Common myeloid progenitor, CD34-positive (primary cell): Measurements from ENCODE around the gene CSTF3.
A peak's percentile ranks its signal among the peaks of the same experiment; 100 is the strongest.

ENCODE experiments used
- CTCF ChIA-PET: fragments of 350-600 bp; sonication (Branson Sonifier 250); formaldehyde crosslinking; loops from one replicate; lab custom pipeline; 2021; ENCODE audit warnings: antibody characterized with exemption; lab: Charles Lee
- POLR2A ChIA-PET: fragments of 350-600 bp; sonication (Branson Sonifier 250); formaldehyde crosslinking; loops from one replicate; lab custom pipeline; 2021; ENCODE audit warnings: antibody characterized with exemption; lab: Charles Lee
- DNase-seq, 3 donors: peaks; one replicate each; pipeline versions ENCODE4 v3.0.0 to v3.0.0-alpha.2; 2013
- H3K27ac ChIP-seq, 2 experiments: 1 replicate in 1 of 2; 2 replicates in 1 of 2; pipeline ENCODE4 v1.7.0; 2013; ENCODE audit warnings: inconsistent platforms in 2 of 2, low read length in 2 of 2, mild to moderate bottlenecking in 2 of 2, low read depth in 1 of 2, moderate library complexity in 1 of 2; ENCODE audit not compliant: severe bottlenecking in 2 of 2, insufficient read depth in 1 of 2, poor library complexity in 1 of 2
- H3K27me3 ChIP-seq, 5 experiments: replicated peaks in 2 of 5; 1 replicate in 3 of 5; 2 replicates in 2 of 5; pipeline versions ENCODE4 v1.6.1 to v1.7.0; 2013; ENCODE audit warnings: low read length in 4 of 5, mild to moderate bottlenecking in 2 of 5, moderate library complexity in 2 of 5, inconsistent platforms in 1 of 5; ENCODE audit not compliant: insufficient read depth in 5 of 5, control insufficient read depth in 4 of 5
- H3K36me3 ChIP-seq, 4 experiments: 1 replicate in 2 of 4; 2 replicates in 2 of 4; pipeline versions ENCODE4 v1.6.1 to v1.7.0; 2013; ENCODE audit warnings: low read length in 3 of 4, control low read depth in 1 of 4, mild to moderate bottlenecking in 1 of 4; ENCODE audit not compliant: control insufficient read depth in 4 of 4, insufficient read depth in 4 of 4
- H3K4me1 ChIP-seq, 4 experiments: 1 replicate in 3 of 4; 2 replicates in 1 of 4; pipeline versions ENCODE4 v1.6.1 to v1.7.1; 2013; ENCODE audit warnings: low read length in 3 of 4, mild to moderate bottlenecking in 3 of 4, control low read depth in 1 of 4, inconsistent platforms in 1 of 4, moderate library complexity in 1 of 4; ENCODE audit not compliant: control insufficient read depth in 4 of 4, insufficient read depth in 4 of 4; ENCODE audit errors: control extremely low read depth in 1 of 4
- H3K4me3 ChIP-seq, 7 experiments: 1 replicate in 4 of 7; 2 replicates in 3 of 7; pipeline versions ENCODE4 v1.5.1 to v1.7.0; 2013; ENCODE audit warnings: mild to moderate bottlenecking in 7 of 7, low read length in 6 of 7, moderate library complexity in 6 of 7, inconsistent platforms in 2 of 7, low read depth in 2 of 7, control low read depth in 1 of 7; ENCODE audit not compliant: insufficient read depth in 4 of 7, control insufficient read depth in 1 of 7; ENCODE audit errors: extremely low read depth in 1 of 7
- H3K9me3 ChIP-seq, 5 experiments: 1 replicate in 4 of 5; 2 replicates in 1 of 5; pipeline versions ENCODE4 v1.6.1 to v1.7.1; 2013; ENCODE audit warnings: low read length in 4 of 5, mild to moderate bottlenecking in 2 of 5, inconsistent platforms in 1 of 5, low read depth in 1 of 5, moderate library complexity in 1 of 5; ENCODE audit not compliant: control insufficient read depth in 4 of 5, insufficient read depth in 2 of 5; ENCODE audit errors: control extremely low read depth in 1 of 5
- WGBS: methylation state at CpG from one replicate; pipeline ENCODE4 v1.1.5; 2013; ENCODE audit not compliant: insufficient coverage; 5-methylcytosine and 5-hydroxymethylcytosine counted together

Gene CSTF3

DNA sequence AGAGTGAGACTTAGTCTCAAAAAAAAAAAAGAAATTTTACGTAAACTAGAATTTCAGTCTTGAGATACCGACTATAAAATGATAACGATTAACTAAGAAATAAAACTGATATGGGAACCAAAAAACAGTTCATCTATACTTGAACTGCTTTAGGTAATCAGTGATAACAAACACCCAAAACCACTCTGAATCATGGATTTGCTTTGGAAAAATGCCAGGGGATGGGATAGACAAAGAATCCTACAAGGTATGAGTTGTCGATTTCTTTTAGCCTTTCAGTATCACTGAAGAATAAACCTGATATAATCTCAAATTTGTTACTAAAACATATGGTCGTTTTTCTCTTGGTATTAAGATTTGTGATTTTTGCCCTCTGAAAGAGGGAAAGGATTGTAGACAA is 13.7 kb downstream of the CSTF3 start:
- ChIA-PET POLR2A (no interaction called here), CTCF (no interaction called here)
- Histone ChIP-seq H3K4me1 (no peaks in the 10 kb centered on the region), H3K27me3 (no peaks in the 10 kb centered on the region), H3K36me3 (peaks cover 0 to 22% (median 13%) of the 10 kb centered on the region in 4 experiments), H3K27ac (no peak overlapping the region), H3K4me3 (no peak overlapping the region), H3K9me3 (no peaks in the 10 kb centered on the region)
- WGBS: no CpG with 5 or more reads among the region's 5 CpGs
- DNase-seq: no peak

DNA sequence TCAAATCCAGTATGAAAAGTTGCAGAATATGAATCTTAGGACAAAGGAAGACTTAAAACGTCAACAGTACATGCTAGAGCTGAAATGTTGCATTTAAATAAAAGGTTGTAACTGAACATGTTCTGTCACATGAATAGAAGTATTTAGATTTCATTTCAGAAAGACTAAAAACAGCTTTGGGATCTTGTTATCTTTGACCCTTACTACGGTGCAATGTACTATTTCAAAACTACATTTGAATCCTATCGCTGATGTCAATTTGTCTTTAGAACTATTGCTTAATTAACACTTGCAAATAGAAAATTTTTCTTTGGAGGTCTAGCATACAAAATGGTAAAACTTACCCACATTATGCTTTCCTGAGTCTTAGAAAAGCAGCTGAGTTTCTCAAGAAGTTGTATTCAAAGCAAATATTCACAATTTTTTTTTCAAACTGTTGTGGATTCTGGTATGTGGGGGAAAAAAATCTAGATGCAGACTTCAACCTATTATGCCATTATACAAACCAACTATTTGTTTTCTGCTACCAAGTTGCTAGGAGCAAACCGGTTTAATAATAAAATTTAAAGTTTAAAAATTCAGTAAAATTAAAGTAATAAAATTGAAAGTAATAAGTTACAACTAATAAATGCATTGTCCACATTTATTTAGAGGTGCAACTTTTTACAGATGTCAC is 25.4 kb downstream of the CSTF3 start:
- Histone ChIP-seq H3K4me3 (no peak overlapping the region), H3K36me3 (peaks cover 8 to 28% (median 13%) of the 10 kb centered on the region in 4 experiments), H3K4me1 (peaks cover 0 to 27% (median 10%) of the 10 kb centered on the region in 4 experiments), H3K27me3 (no peaks in the 10 kb centered on the region), H3K9me3 (no peaks in the 10 kb centered on the region), H3K27ac (no peak overlapping the region)
- 100% methylated on average over 1 of the region's 4 CpGs for WGBS
- ChIA-PET POLR2A (no interaction called here), CTCF (interaction anchor here (0.6 to 1.4 kb wide), 6 partner anchors 8 to 957 kb away, joined by 3 to 4 read pairs (median 3); no protein-coding TSS in a partner anchor)
- no peak for DNase-seq

DNA sequence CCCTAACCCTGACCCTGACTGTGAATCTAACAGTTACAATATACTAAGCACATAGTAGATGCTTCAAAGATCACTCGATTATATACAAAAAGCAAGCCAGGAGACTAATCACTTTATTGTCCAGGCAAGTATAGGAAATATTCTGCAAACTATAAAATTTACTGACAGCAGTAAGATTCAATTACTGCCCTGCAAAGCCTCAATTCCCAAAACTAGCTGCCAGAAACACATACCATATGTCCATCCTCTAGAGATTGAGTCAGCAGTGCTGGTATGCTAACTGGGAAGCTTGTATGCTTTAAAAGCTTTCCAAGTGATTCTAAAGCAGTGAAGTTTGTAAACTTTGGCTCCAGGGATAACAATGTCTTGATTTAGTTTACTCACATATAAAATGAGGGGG is 26.1 kb downstream of the CSTF3 start:
- no peak for DNase-seq
- CTCF ChIA-PET: interaction anchor here (1.0 to 1.5 kb wide), 6 partner anchors 9 to 194 kb away, joined by 3 to 4 read pairs (median 3); no protein-coding TSS in a partner anchor

DNA sequence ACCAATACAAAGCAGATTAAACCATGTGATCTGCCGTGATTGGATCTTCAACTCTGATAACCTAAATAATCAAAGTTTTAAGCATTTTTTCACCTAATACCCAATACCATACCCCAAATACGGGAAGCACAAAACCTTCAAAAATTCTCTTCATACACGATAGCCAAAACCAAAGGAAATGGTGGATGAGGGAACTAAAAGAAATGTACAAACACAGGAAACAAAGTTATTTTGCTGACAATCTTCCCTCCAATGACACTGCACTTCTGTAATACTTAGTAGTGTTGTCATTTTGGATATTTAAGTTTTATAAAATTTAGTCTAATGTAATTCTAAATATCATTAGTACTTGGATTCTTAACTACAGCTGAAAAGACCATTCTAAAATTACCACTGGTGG is 27.0 kb downstream of the CSTF3 start:
- Histone ChIP-seq H3K36me3 (peaks cover 0 to 19% (median 3%) of the 10 kb centered on the region in 4 experiments), H3K27me3 (no peaks in the 10 kb centered on the region), H3K4me3 (peak overlapping the region in 1 of 7 experiments; percentile 40), H3K27ac (peak overlapping the region in 1 of 2 experiments; percentile 63), H3K4me1 (peaks cover 0 to 27% (median 10%) of the 10 kb centered on the region in 4 experiments), H3K9me3 (no peaks in the 10 kb centered on the region)
- no CpG with 5 or more reads among the region's 3 CpGs for WGBS
- peak; percentile 14 to 75 (median 71) for DNase-seq
- ChIA-PET CTCF (interaction anchor here (1.4 to 1.5 kb wide), 2 partner anchors 10 to 20 kb away, joined by 3 to 4 read pairs; no protein-coding TSS in a partner anchor), POLR2A (no interaction called here)

More for the DNA sequence above, 26.1 kb downstream of the CSTF3 start:
- H3K4me3 ChIP-seq: no peak overlapping the region
- peak overlapping the region in 1 of 2 experiments; percentile 63 for H3K27ac ChIP-seq
- H3K36me3 ChIP-seq: peaks cover 2 to 22% (median 8%) of the 10 kb centered on the region in 4 experiments
- POLR2A ChIA-PET: no interaction called here
- 100% methylated on average over 1 of the region's 1 CpG for WGBS
- H3K27me3 ChIP-seq: no peaks in the 10 kb centered on the region
- peaks cover 0 to 27% (median 10%) of the 10 kb centered on the region in 4 experiments for H3K4me1 ChIP-seq
- H3K9me3 ChIP-seq: no peaks in the 10 kb centered on the region

- peaks cover 0 to 15% (median 2%) of the 10 kb centered on the region in 4 experiments for H3K36me3 ChIP-seq
- H3K4me3 ChIP-seq: peak overlapping the region in 1 of 7 experiments; percentile 3
- ChIA-PET CTCF (no interaction called here), POLR2A (no interaction called here)
- no peak overlapping the region for H3K27ac ChIP-seq
- DNase-seq: peak in 1 of 3 donors; percentile 7
- no peaks in the 10 kb centered on the region for H3K27me3 ChIP-seq
- no peaks in the 10 kb centered on the region for H3K9me3 ChIP-seq
- H3K4me1 ChIP-seq: peaks cover 0 to 27% (median 10%) of the 10 kb centered on the region in 4 experiments
- no CpG with 5 or more reads among the region's 3 CpGs for WGBS
These were observed 27.5 kb downstream of the CSTF3 start for GRCh38 chr11:33133761-33134160.

- DNase-seq: no peak
- WGBS: no CpG with 5 or more reads among the region's 4 CpGs
- Histone ChIP-seq H3K27me3 (no peaks in the 10 kb centered on the region), H3K4me3 (no peak overlapping the region), H3K4me1 (peaks cover 0 to 27% (median 10%) of the 10 kb centered on the region in 4 experiments), H3K27ac (no peak overlapping the region), H3K36me3 (peaks cover 0 to 13% (median under 1%) of the 10 kb centered on the region in 4 experiments), H3K9me3 (no peaks in the 10 kb centered on the region)
- POLR2A ChIA-PET: no interaction called here
- CTCF ChIA-PET: no interaction called here
These were observed 28.8 kb downstream of the CSTF3 start for GRCh38 chr11:33132510-33132909.

DNA sequence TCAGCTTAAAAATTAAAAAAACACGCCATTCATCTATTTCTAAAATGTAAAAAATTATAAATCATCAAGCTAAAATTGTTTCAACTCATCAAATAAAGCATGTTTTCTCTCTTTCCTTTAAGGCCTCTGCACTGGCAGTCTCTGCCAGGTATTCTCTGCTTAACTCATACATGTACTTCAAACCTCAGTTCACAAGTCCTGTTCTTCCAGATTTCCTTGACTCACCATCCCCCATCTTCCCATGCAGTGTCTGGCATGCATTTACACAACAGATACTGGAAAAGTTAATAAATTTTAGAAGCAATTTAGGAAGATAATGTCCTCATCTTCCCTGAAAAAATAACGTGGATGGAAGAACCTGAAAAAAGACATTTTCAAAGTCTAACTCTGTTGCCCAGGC is 32.5 kb downstream of the CSTF3 start:
- H3K27me3 ChIP-seq: no peaks in the 10 kb centered on the region
- no peak overlapping the region for H3K27ac ChIP-seq
- ChIA-PET POLR2A (no interaction called here), CTCF (no interaction called here)
- H3K36me3 ChIP-seq: peaks cover 4 to 14% (median 7%) of the 10 kb centered on the region in 4 experiments
- peaks cover 0 to 5% (median 2%) of the 10 kb centered on the region in 4 experiments for H3K4me1 ChIP-seq
- H3K4me3 ChIP-seq: no peak overlapping the region
- peaks cover 0 to 2% (median 0%) of the 10 kb centered on the region in 5 experiments for H3K9me3 ChIP-seq
- no peak for DNase-seq
- 100% methylated on average over 1 of the region's 2 CpGs for WGBS
